ENCODE results near the gene RBP3. TPM values are rescaled to one million over a fixed set of nuclear protein-coding genes. Genes with fewer than 3 reads are reported as not detected.

The RBP3 gene
- polyA plus RNA-seq, 1 donor (not counting 4 experiments of a cell fraction or from before 2014, with no cell fraction given): not detected

DNA sequence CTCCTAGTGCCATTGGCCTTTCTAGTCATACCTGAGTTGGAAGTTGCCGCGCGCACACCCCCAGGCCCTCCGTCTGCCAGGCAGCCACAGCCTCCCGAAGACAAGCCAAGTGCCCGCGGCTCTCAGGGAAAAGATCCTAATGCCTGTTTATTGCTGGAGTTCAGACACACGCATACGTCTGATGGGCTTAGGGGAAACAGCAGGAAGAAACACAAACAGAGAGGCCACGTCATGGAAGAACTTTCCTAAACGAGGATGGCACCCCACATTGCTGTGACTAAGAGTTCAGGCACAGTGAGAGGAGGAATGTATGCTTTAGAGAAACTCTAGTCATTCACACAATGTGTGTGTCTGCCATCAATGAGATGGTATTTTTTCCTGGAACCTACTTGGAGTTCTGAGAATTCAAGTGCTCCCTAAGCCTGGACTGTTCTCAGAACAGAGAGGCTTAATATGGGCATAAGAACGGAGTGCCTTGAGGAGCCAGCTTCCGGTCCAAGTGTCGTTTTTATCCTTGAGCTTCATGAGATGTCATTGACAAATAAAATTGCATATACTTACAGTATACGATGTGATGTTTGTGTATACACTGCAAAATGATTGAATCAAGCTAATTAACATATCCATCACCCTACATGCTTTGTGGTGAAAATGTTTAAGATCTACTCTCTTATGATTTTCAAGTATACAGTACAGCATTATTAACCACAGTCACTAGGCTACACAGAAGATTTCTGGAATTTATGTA lies 11.6 kb upstream of the RBP3 start:
- TF ChIP-seq, protein P1, sequence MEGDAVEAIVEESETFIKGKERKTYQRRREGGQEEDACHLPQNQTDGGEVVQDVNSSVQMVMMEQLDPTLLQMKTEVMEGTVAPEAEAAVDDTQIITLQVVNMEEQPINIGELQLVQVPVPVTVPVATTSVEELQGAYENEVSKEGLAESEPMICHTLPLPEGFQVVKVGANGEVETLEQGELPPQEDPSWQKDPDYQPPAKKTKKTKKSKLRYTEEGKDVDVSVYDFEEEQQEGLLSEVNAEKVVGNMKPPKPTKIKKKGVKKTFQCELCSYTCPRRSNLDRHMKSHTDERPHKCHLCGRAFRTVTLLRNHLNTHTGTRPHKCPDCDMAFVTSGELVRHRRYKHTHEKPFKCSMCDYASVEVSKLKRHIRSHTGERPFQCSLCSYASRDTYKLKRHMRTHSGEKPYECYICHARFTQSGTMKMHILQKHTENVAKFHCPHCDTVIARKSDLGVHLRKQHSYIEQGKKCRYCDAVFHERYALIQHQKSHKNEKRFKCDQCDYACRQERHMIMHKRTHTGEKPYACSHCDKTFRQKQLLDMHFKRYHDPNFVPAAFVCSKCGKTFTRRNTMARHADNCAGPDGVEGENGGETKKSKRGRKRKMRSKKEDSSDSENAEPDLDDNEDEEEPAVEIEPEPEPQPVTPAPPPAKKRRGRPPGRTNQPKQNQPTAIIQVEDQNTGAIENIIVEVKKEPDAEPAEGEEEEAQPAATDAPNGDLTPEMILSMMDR (optimal IDR thresholded peaks at IDR 0.05 in 1 of 3, IDR thresholded peaks at IDR 0.05 in 1 of 3, conservative IDR thresholded peaks at IDR 0.05 in 1 of 3; ENCODE audit: extremely low read depth in 1 of 3, insufficient read depth in 2 of 3, low read length in 3 of 3): no peak
- TF ChIP-seq EZH2 (IDR thresholded peaks at IDR 0.05; ENCODE audit: low read length): no peak
- Histone ChIP-seq H3K79me2 (ENCODE audit: control insufficient read depth, insufficient read depth, low read length) (no peaks in the 10 kb centered on the region), H3K27ac (ENCODE audit: control insufficient read depth, insufficient read depth, low read length) (no peak overlapping the region), H3K9ac (ENCODE audit: control insufficient read depth, extremely low read depth, insufficient read depth, low read length) (no peak overlapping the region), H3K9me3 (ENCODE audit: control insufficient read depth, low read depth, low read length) (no peaks in the 10 kb centered on the region), H3K27me3 (ENCODE audit: control insufficient read depth, extremely low read depth, insufficient read depth, low read length) (peaks cover 18% of the 10 kb centered on the region), H3K36me3 (ENCODE audit: control insufficient read depth in 2 of 2, extremely low read depth in 1 of 2, insufficient read depth in 2 of 2, low read length in 2 of 2) (no peaks in the 10 kb centered on the region), H3K4me1 (ENCODE audit: control insufficient read depth, extremely low read depth, insufficient read depth, low read length) (no peaks in the 10 kb centered on the region), H3K9me1 (ENCODE audit: control insufficient read depth, extremely low read depth, insufficient read depth, low read length) (no peaks in the 10 kb centered on the region), H4K20me1 (ENCODE audit: control insufficient read depth, extremely low read depth, insufficient read depth, low read length) (no peaks in the 10 kb centered on the region), H3K4me2 (ENCODE audit: control insufficient read depth, extremely low read depth, insufficient read depth, low read depth, low read length) (no peak overlapping the region), H3K4me3 (ENCODE audit: control insufficient read depth in 2 of 3, extremely low read depth in 1 of 3, insufficient read depth in 2 of 3, low read depth in 1 of 3, low read length in 3 of 3) (no peak overlapping the region), H2AFZ (ENCODE audit: control insufficient read depth, low read length) (no peak overlapping the region)
- dilution Hi-C loops (cut with MboI; ENCODE audit: extremely low pct_ligation_motif_present, low sequenced_read_pairs): no loop called here
- FAIRE-seq (no peak), DNase-seq (ENCODE audit: low read depth, low spot score) (no peak)

DNA sequence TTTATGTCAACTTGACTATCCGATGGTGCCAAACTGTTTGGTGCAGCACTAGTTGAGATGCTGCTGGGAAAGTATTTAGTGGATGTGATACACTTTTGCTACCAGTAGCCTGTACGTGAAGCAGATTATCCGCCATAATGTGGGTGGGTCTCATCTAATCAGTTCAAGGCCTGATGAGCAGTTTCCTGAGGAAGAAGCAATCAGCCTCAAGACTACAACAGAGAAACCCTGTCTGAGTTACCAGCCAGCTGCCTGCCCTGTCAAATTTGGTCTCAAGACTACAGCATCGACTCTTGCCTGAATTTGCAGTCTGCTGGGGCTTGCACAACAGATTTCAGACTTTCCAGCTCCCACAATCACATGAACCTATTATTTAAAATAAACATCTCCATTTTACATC lies 10.9 kb upstream of the RBP3 start:
- Histone ChIP-seq H3K9me3 (ENCODE audit: control insufficient read depth, low read depth, low read length) (no peaks in the 10 kb centered on the region), H3K9ac (ENCODE audit: control insufficient read depth, extremely low read depth, insufficient read depth, low read length) (no peak overlapping the region), H3K4me3 (ENCODE audit: control insufficient read depth in 2 of 3, extremely low read depth in 1 of 3, insufficient read depth in 2 of 3, low read depth in 1 of 3, low read length in 3 of 3) (no peak overlapping the region), H3K27me3 (ENCODE audit: control insufficient read depth, extremely low read depth, insufficient read depth, low read length) (peaks cover 18% of the 10 kb centered on the region), H4K20me1 (ENCODE audit: control insufficient read depth, extremely low read depth, insufficient read depth, low read length) (no peaks in the 10 kb centered on the region), H3K4me1 (ENCODE audit: control insufficient read depth, extremely low read depth, insufficient read depth, low read length) (no peaks in the 10 kb centered on the region), H3K79me2 (ENCODE audit: control insufficient read depth, insufficient read depth, low read length) (no peaks in the 10 kb centered on the region), H2AFZ (ENCODE audit: control insufficient read depth, low read length) (no peak overlapping the region), H3K9me1 (ENCODE audit: control insufficient read depth, extremely low read depth, insufficient read depth, low read length) (no peaks in the 10 kb centered on the region), H3K27ac (ENCODE audit: control insufficient read depth, insufficient read depth, low read length) (no peak overlapping the region), H3K4me2 (ENCODE audit: control insufficient read depth, extremely low read depth, insufficient read depth, low read depth, low read length) (no peak overlapping the region), H3K36me3 (ENCODE audit: control insufficient read depth in 2 of 2, extremely low read depth in 1 of 2, insufficient read depth in 2 of 2, low read length in 2 of 2) (no peaks in the 10 kb centered on the region)
- dilution Hi-C loops (cut with MboI; ENCODE audit: extremely low pct_ligation_motif_present, low sequenced_read_pairs): no loop called here
- no peak for TF ChIP-seq EZH2 (IDR thresholded peaks at IDR 0.05; ENCODE audit: low read length)
- TF ChIP-seq, protein P1 (optimal IDR thresholded peaks at IDR 0.05 in 1 of 3, IDR thresholded peaks at IDR 0.05 in 1 of 3, conservative IDR thresholded peaks at IDR 0.05 in 1 of 3; ENCODE audit: extremely low read depth in 1 of 3, insufficient read depth in 2 of 3, low read length in 3 of 3): no peak
- DNase-seq (ENCODE audit: low read depth, low spot score) (no peak), FAIRE-seq (no peak)

Measured in keratinocyte (primary cell).